GM18909 (cell line): ENCODE measurements around the gene BRAF.
A peak's percentile ranks its signal among the peaks of the same experiment; 100 is the strongest.
"Not testable (repeated sequence)": the region's sequence is repeated elsewhere in the genome, so short reads cannot be mapped to it uniquely, and the experiment has no call there.

Source experiments
- ATAC-seq: cut with Tn5 transposase; IDR thresholded peaks from one replicate; pipeline ENCODE4 v1.9.1; 2021; ENCODE audit warnings: mild to moderate bottlenecking; ENCODE audit not compliant: unreplicated experiment, poor library complexity

BRAF gene

GRCh38 chr7:140686921-140687320, 237.8 kb downstream of the BRAF start:
- no peak for ATAC-seq

- no peak for ATAC-seq
Measured at GRCh38 chr7:140685407-140686087, 239.2 kb downstream of the BRAF start.

GRCh38 chr7:140684066-140684950, 240.4 kb downstream of the BRAF start:
- ATAC-seq = no peak

- no peak for ATAC-seq
Measured at GRCh38 chr7:140683657-140684056, 241.1 kb downstream of the BRAF start.

- ATAC-seq = no peak
Measured at GRCh38 chr7:140681766-140682165, 243.0 kb downstream of the BRAF start.

GRCh38 chr7:140680886-140681285, 243.8 kb downstream of the BRAF start:
- no peak for ATAC-seq

- ATAC-seq = no peak
Measured at GRCh38 chr7:140679186-140679585, 245.5 kb downstream of the BRAF start.

GRCh38 chr7:140678816-140679130, 246.0 kb downstream of the BRAF start:
- ATAC-seq = no peak

GRCh38 chr7:140678081-140678815, 246.5 kb downstream of the BRAF start:
- ATAC-seq = no peak

GRCh38 chr7:140677496-140677895, 247.2 kb downstream of the BRAF start:
- ATAC-seq = no peak

GRCh38 chr7:140676956-140677355, 247.8 kb downstream of the BRAF start:
- not testable (repeated sequence) for ATAC-seq

GRCh38 chr7:140676306-140676705, 248.4 kb downstream of the BRAF start:
- ATAC-seq = peak; percentile 52

GRCh38 chr7:140675726-140676125, 249.0 kb downstream of the BRAF start:
- no peak for ATAC-seq

- no peak for ATAC-seq
Measured at GRCh38 chr7:140674899-140675701, 249.6 kb downstream of the BRAF start.

- no peak for ATAC-seq
Measured at GRCh38 chr7:140674356-140674800, 250.4 kb downstream of the BRAF start.

GRCh38 chr7:140673774-140674155, 251.0 kb downstream of the BRAF start:
- no peak for ATAC-seq

- peak; percentile 46 for ATAC-seq
Measured at GRCh38 chr7:140673063-140673773, 251.5 kb downstream of the BRAF start.

- ATAC-seq = peak; percentile 50
Measured at GRCh38 chr7:140672382-140673062, 252.2 kb downstream of the BRAF start, which contains the start of gene ADCK2. ADCK2 (plus strand) TSS chr7:140672945; CDS start chr7:140673331, 386 bp downstream.

- no peak for ATAC-seq
Measured at GRCh38 chr7:140671966-140672365, 252.8 kb downstream of the BRAF start.
